Measurements from ENCODE around the gene BBS10. TPM values are rescaled to one million over a fixed set of nuclear protein-coding genes. Genes with fewer than 3 reads are reported as not detected.
A peak's percentile ranks its signal among the peaks of the same experiment; 100 is the strongest.
"Not testable (repeated sequence)": the region's sequence is repeated elsewhere in the genome, so short reads cannot be mapped to it uniquely, and the experiment has no call there.

BBS10 gene
- 8.0 and 9.3 TPM in 2 replicates for total RNA-seq

- peak; percentile 70 for DNase-seq (ENCODE audit: extremely low read depth, low read depth, low spot score)
Observed at GRCh38 chr12:76348079-76348901, at the start of gene BBS10. Gene BBS10, minus strand, starts transcription at chr12:76348415. Its CDS starts 57 bp downstream, at chr12:76348358.

- no peak for DNase-seq (ENCODE audit: extremely low read depth, low read depth, low spot score)
Observed at GRCh38 chr12:76391461-76391860, 43.2 kb upstream of the BBS10 start.

- DNase-seq (ENCODE audit: extremely low read depth, low read depth, low spot score), result no peak
Observed at GRCh38 chr12:76387614-76388013, 39.4 kb upstream of the BBS10 start.

GRCh38 chr12:76384560-76384959 is 36.3 kb upstream of the BBS10 start:
- no peak for DNase-seq (ENCODE audit: extremely low read depth, low read depth, low spot score)

GRCh38 chr12:76383988-76384387 is 35.8 kb upstream of the BBS10 start:
- DNase-seq (ENCODE audit: extremely low read depth, low read depth, low spot score), result no peak

GRCh38 chr12:76379261-76379660 is 31.0 kb upstream of the BBS10 start:
- no peak for DNase-seq (ENCODE audit: extremely low read depth, low read depth, low spot score)

- DNase-seq (ENCODE audit: extremely low read depth, low read depth, low spot score), result not testable (repeated sequence)
Observed at GRCh38 chr12:76376876-76377275, 28.7 kb upstream of the BBS10 start.

- no peak for DNase-seq (ENCODE audit: extremely low read depth, low read depth, low spot score)
Observed at GRCh38 chr12:76375939-76376338, 27.7 kb upstream of the BBS10 start.

GRCh38 chr12:76375470-76375869 is 27.3 kb upstream of the BBS10 start:
- no peak for DNase-seq (ENCODE audit: extremely low read depth, low read depth, low spot score)

GRCh38 chr12:76374386-76375020 is 26.3 kb upstream of the BBS10 start:
- DNase-seq (ENCODE audit: extremely low read depth, low read depth, low spot score), result no peak

- DNase-seq (ENCODE audit: extremely low read depth, low read depth, low spot score), result no peak
Observed at GRCh38 chr12:76368230-76368629, 20.0 kb upstream of the BBS10 start.

GRCh38 chr12:76366163-76366562 is 17.9 kb upstream of the BBS10 start:
- no peak for DNase-seq (ENCODE audit: extremely low read depth, low read depth, low spot score)

- not testable (repeated sequence) for DNase-seq (ENCODE audit: extremely low read depth, low read depth, low spot score)
Observed at GRCh38 chr12:76364131-76364530, 15.9 kb upstream of the BBS10 start.

GRCh38 chr12:76360316-76360715 is 12.1 kb upstream of the BBS10 start:
- no peak for DNase-seq (ENCODE audit: extremely low read depth, low read depth, low spot score)

GRCh38 chr12:76356071-76356470 is 7.9 kb upstream of the BBS10 start:
- no peak for DNase-seq (ENCODE audit: extremely low read depth, low read depth, low spot score)

- DNase-seq (ENCODE audit: extremely low read depth, low read depth, low spot score), result peak; percentile 41
Observed at GRCh38 chr12:76346798-76347420, 1.3 kb downstream of the BBS10 start.

- DNase-seq (ENCODE audit: extremely low read depth, low read depth, low spot score), result no peak
Observed at GRCh38 chr12:76346236-76346635, 2.0 kb downstream of the BBS10 start.

- DNase-seq (ENCODE audit: extremely low read depth, low read depth, low spot score), result no peak
Observed at GRCh38 chr12:76345569-76345968, 2.6 kb downstream of the BBS10 start.

- peak; percentile 33 for DNase-seq (ENCODE audit: extremely low read depth, low read depth, low spot score)
Observed at GRCh38 chr12:76341436-76342030, 6.7 kb downstream of the BBS10 start.

GRCh38 chr12:76340680-76341435 is 7.4 kb downstream of the BBS10 start:
- no peak for DNase-seq (ENCODE audit: extremely low read depth, low read depth, low spot score)

GRCh38 chr12:76337583-76337982 is 10.6 kb downstream of the BBS10 start:
- peak; percentile 16 for DNase-seq (ENCODE audit: extremely low read depth, low read depth, low spot score)
